ENCODE measurements around the gene P2RX1.

Gene P2RX1

GRCh38 chr17:3889325-3890012, 26.8 kb downstream of the P2RX1 start:
- peak overlapping the region; percentile 38 for H3K4me3 ChIP-seq (ENCODE audit: low read length)
- no peaks in the 10 kb centered on the region for H3K36me3 ChIP-seq (ENCODE audit: control insufficient read depth, insufficient read depth, low read length, severe bottlenecking)
- H3K9ac ChIP-seq (ENCODE audit: low read length) = peak overlapping the region; percentile 75
- peaks cover 66% of the 10 kb centered on the region for H3K4me1 ChIP-seq (ENCODE audit: control insufficient read depth, insufficient read depth, low read length)
- H3K9me3 ChIP-seq (ENCODE audit: control insufficient read depth, low read length) = no peaks in the 10 kb centered on the region
- DNase-seq (ENCODE audit: low read depth) = peak; percentile 29
- no peaks in the 10 kb centered on the region for H3K27me3 ChIP-seq (replicated peaks; ENCODE audit: control insufficient read depth, insufficient read depth, low read length)

- peak; percentile 96 for DNase-seq (ENCODE audit: low read depth)
- no peaks in the 10 kb centered on the region for H3K27me3 ChIP-seq (replicated peaks; ENCODE audit: control insufficient read depth, insufficient read depth, low read length)
- H3K9me3 ChIP-seq (ENCODE audit: control insufficient read depth, low read length) = no peaks in the 10 kb centered on the region
Measured at GRCh38 chr17:3888343-3889171, 27.7 kb downstream of the P2RX1 start.

GRCh38 chr17:3887804-3888203, 28.5 kb downstream of the P2RX1 start:
- peak overlapping the region; percentile 65 for H3K9ac ChIP-seq (ENCODE audit: low read length)
- no peaks in the 10 kb centered on the region for H3K9me3 ChIP-seq (ENCODE audit: control insufficient read depth, low read length)
- H3K36me3 ChIP-seq (ENCODE audit: control insufficient read depth, insufficient read depth, low read length, severe bottlenecking) = peaks cover 8% of the 10 kb centered on the region
- H3K27me3 ChIP-seq (replicated peaks; ENCODE audit: control insufficient read depth, insufficient read depth, low read length) = no peaks in the 10 kb centered on the region
- H3K4me3 ChIP-seq (ENCODE audit: low read length) = no peak overlapping the region
- peak; percentile 3 for DNase-seq (ENCODE audit: low read depth)
- peaks cover 58% of the 10 kb centered on the region for H3K4me1 ChIP-seq (ENCODE audit: control insufficient read depth, insufficient read depth, low read length)

More at GRCh38 chr17:3888343-3889171, 27.7 kb downstream of the P2RX1 start:
- H3K36me3 ChIP-seq (ENCODE audit: control insufficient read depth, insufficient read depth, low read length, severe bottlenecking) = peaks cover 4% of the 10 kb centered on the region
- peaks cover 61% of the 10 kb centered on the region for H3K4me1 ChIP-seq (ENCODE audit: control insufficient read depth, insufficient read depth, low read length)
- no peak overlapping the region for H3K4me3 ChIP-seq (ENCODE audit: low read length)
- H3K9ac ChIP-seq (ENCODE audit: low read length) = peak overlapping the region; percentile 75

- Histone ChIP-seq H3K9ac (ENCODE audit: low read length) (peak overlapping the region; percentile 65), H3K9me3 (ENCODE audit: control insufficient read depth, low read length) (no peaks in the 10 kb centered on the region), H3K36me3 (ENCODE audit: control insufficient read depth, insufficient read depth, low read length, severe bottlenecking) (peaks cover 8% of the 10 kb centered on the region), H3K4me3 (ENCODE audit: low read length) (no peak overlapping the region), H3K4me1 (ENCODE audit: control insufficient read depth, insufficient read depth, low read length) (peaks cover 58% of the 10 kb centered on the region), H3K27me3 (replicated peaks; ENCODE audit: control insufficient read depth, insufficient read depth, low read length) (no peaks in the 10 kb centered on the region)
- DNase-seq (ENCODE audit: low read depth) = no peak
Measured at GRCh38 chr17:3887394-3887793, 28.9 kb downstream of the P2RX1 start.

GRCh38 chr17:3886776-3887175, 29.5 kb downstream of the P2RX1 start:
- H3K4me1 ChIP-seq (ENCODE audit: control insufficient read depth, insufficient read depth, low read length) = peaks cover 54% of the 10 kb centered on the region
- H3K9ac ChIP-seq (ENCODE audit: low read length) = no peak overlapping the region
- DNase-seq (ENCODE audit: low read depth) = no peak
- H3K27me3 ChIP-seq (replicated peaks; ENCODE audit: control insufficient read depth, insufficient read depth, low read length) = no peaks in the 10 kb centered on the region
- H3K4me3 ChIP-seq (ENCODE audit: low read length) = no peak overlapping the region
- no peaks in the 10 kb centered on the region for H3K9me3 ChIP-seq (ENCODE audit: control insufficient read depth, low read length)
- peaks cover 13% of the 10 kb centered on the region for H3K36me3 ChIP-seq (ENCODE audit: control insufficient read depth, insufficient read depth, low read length, severe bottlenecking)

GRCh38 chr17:3885970-3886369, 30.3 kb downstream of the P2RX1 start:
- H3K36me3 ChIP-seq (ENCODE audit: control insufficient read depth, insufficient read depth, low read length, severe bottlenecking) = peaks cover 15% of the 10 kb centered on the region
- H3K27me3 ChIP-seq (replicated peaks; ENCODE audit: control insufficient read depth, insufficient read depth, low read length) = no peaks in the 10 kb centered on the region
- H3K4me3 ChIP-seq (ENCODE audit: low read length) = no peak overlapping the region
- peak overlapping the region; percentile 45 for H3K9ac ChIP-seq (ENCODE audit: low read length)
- no peaks in the 10 kb centered on the region for H3K9me3 ChIP-seq (ENCODE audit: control insufficient read depth, low read length)
- peaks cover 46% of the 10 kb centered on the region for H3K4me1 ChIP-seq (ENCODE audit: control insufficient read depth, insufficient read depth, low read length)
- DNase-seq (ENCODE audit: low read depth) = peak; percentile 59

- Histone ChIP-seq H3K9ac (ENCODE audit: low read length) (peak overlapping the region; percentile 45), H3K27me3 (replicated peaks; ENCODE audit: control insufficient read depth, insufficient read depth, low read length) (no peaks in the 10 kb centered on the region), H3K9me3 (ENCODE audit: control insufficient read depth, low read length) (no peaks in the 10 kb centered on the region), H3K4me3 (ENCODE audit: low read length) (no peak overlapping the region), H3K36me3 (ENCODE audit: control insufficient read depth, insufficient read depth, low read length, severe bottlenecking) (peaks cover 15% of the 10 kb centered on the region), H3K4me1 (ENCODE audit: control insufficient read depth, insufficient read depth, low read length) (peaks cover 39% of the 10 kb centered on the region)
- no peak for DNase-seq (ENCODE audit: low read depth)
Measured at GRCh38 chr17:3885271-3885670, 31.0 kb downstream of the P2RX1 start.

GRCh38 chr17:3884188-3884587, 32.1 kb downstream of the P2RX1 start:
- Histone ChIP-seq H3K36me3 (ENCODE audit: control insufficient read depth, insufficient read depth, low read length, severe bottlenecking) (peaks cover 15% of the 10 kb centered on the region), H3K9ac (ENCODE audit: low read length) (no peak overlapping the region), H3K27me3 (replicated peaks; ENCODE audit: control insufficient read depth, insufficient read depth, low read length) (no peaks in the 10 kb centered on the region), H3K4me1 (ENCODE audit: control insufficient read depth, insufficient read depth, low read length) (peaks cover 35% of the 10 kb centered on the region), H3K4me3 (ENCODE audit: low read length) (no peak overlapping the region), H3K9me3 (ENCODE audit: control insufficient read depth, low read length) (no peaks in the 10 kb centered on the region)
- DNase-seq (ENCODE audit: low read depth) = no peak

GRCh38 chr17:3882276-3882675, 34.0 kb downstream of the P2RX1 start:
- peaks cover 20% of the 10 kb centered on the region for H3K4me1 ChIP-seq (ENCODE audit: control insufficient read depth, insufficient read depth, low read length)

GRCh38 chr17:3880983-3881382, 35.3 kb downstream of the P2RX1 start:
- Histone ChIP-seq H3K4me3 (ENCODE audit: low read length) (no peak overlapping the region), H3K9me3 (ENCODE audit: control insufficient read depth, low read length) (no peaks in the 10 kb centered on the region)
- no peak for DNase-seq (ENCODE audit: low read depth)

More at GRCh38 chr17:3882276-3882675, 34.0 kb downstream of the P2RX1 start:
- Histone ChIP-seq H3K36me3 (ENCODE audit: control insufficient read depth, insufficient read depth, low read length, severe bottlenecking) (peaks cover 15% of the 10 kb centered on the region), H3K4me3 (ENCODE audit: low read length) (no peak overlapping the region), H3K9me3 (ENCODE audit: control insufficient read depth, low read length) (no peaks in the 10 kb centered on the region), H3K27me3 (replicated peaks; ENCODE audit: control insufficient read depth, insufficient read depth, low read length) (no peaks in the 10 kb centered on the region), H3K9ac (ENCODE audit: low read length) (no peak overlapping the region)
- no peak for DNase-seq (ENCODE audit: low read depth)

GRCh38 chr17:3879591-3880417, 36.5 kb downstream of the P2RX1 start:
- Histone ChIP-seq H3K4me1 (ENCODE audit: control insufficient read depth, insufficient read depth, low read length) (peaks cover 9% of the 10 kb centered on the region), H3K36me3 (ENCODE audit: control insufficient read depth, insufficient read depth, low read length, severe bottlenecking) (peaks cover 23% of the 10 kb centered on the region), H3K27me3 (replicated peaks; ENCODE audit: control insufficient read depth, insufficient read depth, low read length) (no peaks in the 10 kb centered on the region), H3K9me3 (ENCODE audit: control insufficient read depth, low read length) (no peaks in the 10 kb centered on the region), H3K9ac (ENCODE audit: low read length) (peak overlapping the region; percentile 33), H3K4me3 (ENCODE audit: low read length) (no peak overlapping the region)
- no peak for DNase-seq (ENCODE audit: low read depth)

More at GRCh38 chr17:3880983-3881382, 35.3 kb downstream of the P2RX1 start:
- Histone ChIP-seq H3K4me1 (ENCODE audit: control insufficient read depth, insufficient read depth, low read length) (peaks cover 17% of the 10 kb centered on the region), H3K36me3 (ENCODE audit: control insufficient read depth, insufficient read depth, low read length, severe bottlenecking) (peaks cover 18% of the 10 kb centered on the region), H3K27me3 (replicated peaks; ENCODE audit: control insufficient read depth, insufficient read depth, low read length) (no peaks in the 10 kb centered on the region), H3K9ac (ENCODE audit: low read length) (no peak overlapping the region)
